Hepatocyte (in vitro differentiated cells): ENCODE results near the gene FDXR. TPM values are rescaled to one million over a fixed set of nuclear protein-coding genes. Genes with fewer than 3 reads are reported as not detected.

Source experiments
- DNase-seq: peaks from one replicate; pipeline ENCODE4 v3.0.0-alpha.2; 2016; ENCODE audit warnings: low spot score
- H2AFZ ChIP-seq: fragments of 200-600 bp; sonication (generic); 2 replicates; pipeline ENCODE4 v1.6.0; 2016; ENCODE audit warnings: antibody characterized with exemption, mild to moderate bottlenecking
- H3K27ac ChIP-seq: fragments of 200-600 bp; sonication (generic); 2 replicates; pipeline ENCODE4 v1.5.1; 2016; ENCODE audit warnings: mild to moderate bottlenecking
- H3K27me3 ChIP-seq: fragments of 200-600 bp; sonication (generic); 2 replicates; pipeline ENCODE4 v1.6.1; 2016
- H3K36me3 ChIP-seq: fragments of 200-600 bp; sonication (generic); replicated peaks from 2 replicates; pipeline ENCODE4 v1.5.1; 2016; ENCODE audit warnings: low read depth; ENCODE audit not compliant: insufficient read depth
- H3K4me1 ChIP-seq: fragments of 200-600 bp; sonication (generic); 2 replicates; pipeline ENCODE4 v1.5.1; 2016; ENCODE audit warnings: mild to moderate bottlenecking, moderate library complexity; ENCODE audit not compliant: insufficient read depth
- H3K4me2 ChIP-seq: fragments of 200-600 bp; sonication (generic); 2 replicates; pipeline ENCODE4 v1.6.0; 2016
- H3K4me3 ChIP-seq: fragments of 200-600 bp; sonication (generic); 2 replicates; pipeline ENCODE4 v1.5.1; 2016; ENCODE audit warnings: mild to moderate bottlenecking
- H3K79me2 ChIP-seq: fragments of 200-600 bp; sonication (generic); 2 replicates; pipeline ENCODE4 v1.6.0; 2017; ENCODE audit warnings: mild to moderate bottlenecking
- H3K9me2 ChIP-seq: fragments of 200-600 bp; sonication (generic); replicated peaks from 2 replicates; pipeline ENCODE4 v1.6.0; 2017; ENCODE audit warnings: mild to moderate bottlenecking; ENCODE audit not compliant: insufficient read depth
- H3K9me3 ChIP-seq: fragments of 200-600 bp; sonication (generic); 2 replicates; pipeline ENCODE4 v1.5.1; 2016; ENCODE audit warnings: low read depth, mild to moderate bottlenecking
- H4K20me1 ChIP-seq: fragments of 200-600 bp; sonication (generic); 2 replicates; pipeline ENCODE4 v1.6.0; 2016; ENCODE audit warnings: mild to moderate bottlenecking; ENCODE audit not compliant: insufficient read depth, poor library complexity, severe bottlenecking
- EZH2 ChIP-seq: fragments of 200-600 bp; sonication (generic); IDR thresholded peaks from 2 replicates; pipeline ENCODE4 v1.6.1; 2016; ENCODE audit warnings: antibody characterized with exemption, mild to moderate bottlenecking, borderline replicate concordance
- EZH2phosphoT487 ChIP-seq: fragments of 200-600 bp; sonication (generic); IDR thresholded peaks from one replicate; pipeline ENCODE4 v1.6.1; 2018; ENCODE audit warnings: antibody characterized with exemption, mild to moderate bottlenecking, low read depth, moderate library complexity; ENCODE audit not compliant: unreplicated experiment, severe bottlenecking
- WGBS: methylation state at CpG from one replicate; pipeline ENCODE4 v1.1.6; 2016; ENCODE audit warnings: low lambda C conversion rate; ENCODE audit errors: missing lambda C conversion rate; 5-methylcytosine and 5-hydroxymethylcytosine counted together
- polyA plus RNA-seq: library from polyadenylated mRNA; unstranded; fragments of >200 nt; fragmentation: Nextera tagmentation; extraction: Ambion mirVana; gene quantifications from 2 replicates; pipeline ENCODE4 v1.2.1, GENCODE V29; 2016
- total RNA-seq: library from RNA; depleted of rRNA; stranded (reverse); fragments of >200 nt; gene quantifications from 2 replicates; pipeline ENCODE4 v1.2.3, GENCODE V29; 2014
- TF ChIP-seq, protein P1 (sequence below): fragments of 200-600 bp; sonication (generic); IDR thresholded peaks from 2 replicates; pipeline ENCODE4 v1.5.1; 2016; ENCODE audit warnings: antibody characterized with exemption, mild to moderate bottlenecking; ENCODE audit not compliant: poor library complexity

FDXR gene
- total and polyA plus RNA-seq, 2 experiments from 2014 or later, result 12.2 to 14.2 TPM

DNA sequence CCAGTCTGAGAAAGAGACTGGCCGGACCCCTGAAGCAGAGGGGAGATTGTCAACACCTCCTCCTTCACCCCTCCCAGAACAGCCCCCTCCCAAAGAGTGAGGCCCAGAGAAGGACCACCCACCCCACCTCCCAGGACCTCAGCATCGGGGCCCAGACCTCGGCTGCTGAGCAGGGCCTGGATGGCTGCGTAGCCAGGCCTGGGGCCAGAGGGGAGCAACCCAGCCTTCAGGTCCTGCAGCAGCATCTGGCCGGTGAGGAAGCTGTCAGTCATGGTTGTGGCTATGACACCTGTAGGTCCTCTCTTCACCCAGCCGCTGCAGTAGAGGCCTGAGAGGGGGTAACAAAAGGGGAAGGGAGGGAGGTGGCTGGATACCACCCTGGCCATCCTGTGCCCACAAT is 9.9 kb downstream of the FDXR start:
- no peak for DNase-seq
- Histone ChIP-seq H3K4me1 (peaks cover 17% of the 10 kb centered on the region), H4K20me1 (no peaks in the 10 kb centered on the region), H3K9me2 (no peaks in the 10 kb centered on the region), H3K4me2 (no peak overlapping the region), H3K36me3 (no peaks in the 10 kb centered on the region), H3K27ac (no peak overlapping the region), H2AFZ (no peak overlapping the region), H3K79me2 (no peaks in the 10 kb centered on the region), H3K27me3 (peaks cover 37% of the 10 kb centered on the region), H3K9me3 (no peaks in the 10 kb centered on the region), H3K4me3 (no peak overlapping the region)
- no peak for TF ChIP-seq EZH2
- no peak for TF ChIP-seq EZH2phosphoT487
- TF ChIP-seq, protein P1, sequence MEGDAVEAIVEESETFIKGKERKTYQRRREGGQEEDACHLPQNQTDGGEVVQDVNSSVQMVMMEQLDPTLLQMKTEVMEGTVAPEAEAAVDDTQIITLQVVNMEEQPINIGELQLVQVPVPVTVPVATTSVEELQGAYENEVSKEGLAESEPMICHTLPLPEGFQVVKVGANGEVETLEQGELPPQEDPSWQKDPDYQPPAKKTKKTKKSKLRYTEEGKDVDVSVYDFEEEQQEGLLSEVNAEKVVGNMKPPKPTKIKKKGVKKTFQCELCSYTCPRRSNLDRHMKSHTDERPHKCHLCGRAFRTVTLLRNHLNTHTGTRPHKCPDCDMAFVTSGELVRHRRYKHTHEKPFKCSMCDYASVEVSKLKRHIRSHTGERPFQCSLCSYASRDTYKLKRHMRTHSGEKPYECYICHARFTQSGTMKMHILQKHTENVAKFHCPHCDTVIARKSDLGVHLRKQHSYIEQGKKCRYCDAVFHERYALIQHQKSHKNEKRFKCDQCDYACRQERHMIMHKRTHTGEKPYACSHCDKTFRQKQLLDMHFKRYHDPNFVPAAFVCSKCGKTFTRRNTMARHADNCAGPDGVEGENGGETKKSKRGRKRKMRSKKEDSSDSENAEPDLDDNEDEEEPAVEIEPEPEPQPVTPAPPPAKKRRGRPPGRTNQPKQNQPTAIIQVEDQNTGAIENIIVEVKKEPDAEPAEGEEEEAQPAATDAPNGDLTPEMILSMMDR, result no peak
- WGBS, result 96% methylated on average over 6 of the region's 6 CpGs

GRCh38 chr17:74862108-74862901 is 10.5 kb downstream of the FDXR start:
- H3K9me2 ChIP-seq, result no peaks in the 10 kb centered on the region
- H2AFZ ChIP-seq, result no peak overlapping the region
- WGBS, result 53% methylated on average over 22 of the region's 25 CpGs
- peak; percentile 17 for TF ChIP-seq EZH2
- TF ChIP-seq, protein P1, result peak; percentile 59
- no peak for TF ChIP-seq EZH2phosphoT487
- peaks cover 17% of the 10 kb centered on the region for H3K4me1 ChIP-seq
- H3K9me3 ChIP-seq, result no peaks in the 10 kb centered on the region
- H3K4me3 ChIP-seq, result no peak overlapping the region
- no peak overlapping the region for H3K27ac ChIP-seq
- H3K36me3 ChIP-seq, result no peaks in the 10 kb centered on the region
- peaks cover 43% of the 10 kb centered on the region for H3K27me3 ChIP-seq
- DNase-seq, result peak; percentile 76
- H4K20me1 ChIP-seq, result no peaks in the 10 kb centered on the region
- H3K79me2 ChIP-seq, result no peaks in the 10 kb centered on the region
- H3K4me2 ChIP-seq, result peak overlapping the region; percentile 67

- Histone ChIP-seq H3K9me3 (no peaks in the 10 kb centered on the region), H3K4me2 (peak overlapping the region; percentile 67), H3K4me3 (no peak overlapping the region), H3K36me3 (no peaks in the 10 kb centered on the region), H4K20me1 (no peaks in the 10 kb centered on the region), H3K79me2 (no peaks in the 10 kb centered on the region), H3K4me1 (peaks cover 17% of the 10 kb centered on the region), H3K27me3 (peaks cover 50% of the 10 kb centered on the region), H3K27ac (no peak overlapping the region), H3K9me2 (no peaks in the 10 kb centered on the region), H2AFZ (no peak overlapping the region)
- 30% methylated on average over 6 of the region's 36 CpGs for WGBS
- TF ChIP-seq, protein P1, result no peak
- TF ChIP-seq EZH2phosphoT487 (peak; percentile 71), EZH2 (peak; percentile 36)
- no peak for DNase-seq
Measured at GRCh38 chr17:74861662-74862107, 11.1 kb downstream of the FDXR start.
